Right lobe of liver (tissue), 4 donors: Measurements from ENCODE around the gene SAMD4A.

Experiments
- CTCF ChIP-seq, 4 donors: fragments of 200-600 bp in 3 of 4; fragments of 450-650 bp in 1 of 4; IDR thresholded peaks; one replicate each; pipeline versions ENCODE4 v1.5.1 to v1.8.0; 2016 to 2022; ENCODE audit warnings: antibody characterized with exemption in 4 of 4, mild to moderate bottlenecking in 2 of 4
- POLR2A ChIP-seq: fragments of 450-650 bp; IDR thresholded peaks from one replicate; pipeline ENCODE4 v1.6.1; 2017; ENCODE audit warnings: antibody characterized with exemption, mild to moderate bottlenecking
- donor health status: DM: no; HTN: no; CAD: no.
- donor health status: DM: no; HTN: no; CAD: no.
- donor health status: DM: no; HTN: yes; CAD: no.

GRCh38 chr14:54683882-54684794 is 117.2 kb downstream of the SAMD4A start:
- TF ChIP-seq CTCF (IDR thresholded peaks at IDR 0.05) (no peak), POLR2A (no peak)
